Gastrocnemius medialis (tissue), 4 donors: ENCODE results near the gene NBEA.

Experiments
- CTCF ChIP-seq, 5 experiments: fragments of 450-650 bp in 3 of 5; fragments of 200-600 bp in 2 of 5; sonication (generic) in 2 of 5; IDR thresholded peaks in 4 of 5; conservative IDR thresholded peaks in 1 of 5; 1 replicate in 4 of 5; 2 replicates in 1 of 5; pipeline ENCODE4 v1.5.1; 2016 to 2019; ENCODE audit warnings: antibody characterized with exemption in 5 of 5, mild to moderate bottlenecking in 3 of 5, moderate library complexity in 3 of 5
- POLR2A ChIP-seq, 2 donors: fragments of 450-650 bp; IDR thresholded peaks; one replicate each; pipeline ENCODE4 v1.6.1; 2017; ENCODE audit warnings: antibody characterized with exemption in 2 of 2, mild to moderate bottlenecking in 2 of 2, moderate library complexity in 2 of 2

- TF ChIP-seq CTCF (IDR thresholded peaks at IDR 0.05 in 4 of 5, conservative IDR thresholded peaks at IDR 0.05 in 1 of 5) (no peak), POLR2A (IDR thresholded peaks at IDR 0.05) (no peak)
These were observed 513.0 kb downstream of the NBEA start for GRCh38 chr13:35455022-35455421.
